Liver (tissue), 3 donors: ENCODE results near the gene ANKRD10.

Source experiments
- CTCF ChIP-seq: fragments of 150-350 bp; IDR thresholded peaks from 2 replicates; pipeline ENCODE4 v1.5.1; 2017; ENCODE audit warnings: improper control_type of control experiment, low read depth, low read length; ENCODE audit not compliant: missing input control
- EGR1 ChIP-seq, 2 donors: IDR thresholded peaks; 2 replicates each; pipeline ENCODE4 v1.6.1; 2016 to 2018; ENCODE audit warnings: antibody characterized with exemption in 2 of 2, low read depth in 2 of 2
- FOXA1 ChIP-seq: IDR thresholded peaks from 2 replicates; pipeline ENCODE4 v1.6.1; 2016; ENCODE audit warnings: antibody characterized with exemption
- GABPA ChIP-seq, 2 donors: IDR thresholded peaks in 1 of 2; conservative IDR thresholded peaks in 1 of 2; 2 replicates each; pipeline ENCODE4 v1.6.1; 2016; ENCODE audit warnings: antibody characterized with exemption in 2 of 2, mild to moderate bottlenecking in 1 of 2, moderate library complexity in 1 of 2
- JUND ChIP-seq, 2 donors: IDR thresholded peaks; 2 replicates each; pipeline ENCODE4 v1.6.1; 2016; ENCODE audit warnings: antibody characterized with exemption in 2 of 2
- NR2F2 ChIP-seq: IDR thresholded peaks from 2 replicates; pipeline ENCODE4 v1.6.1; 2016; ENCODE audit warnings: antibody characterized with exemption
- RAD21 ChIP-seq, 2 donors: IDR thresholded peaks; 2 replicates each; pipeline ENCODE4 v1.6.1; 2016; ENCODE audit warnings: antibody characterized with exemption in 2 of 2, mild to moderate bottlenecking in 2 of 2
- REST ChIP-seq: IDR thresholded peaks from 2 replicates; pipeline ENCODE4 v1.6.1; 2016; ENCODE audit warnings: antibody characterized with exemption, mild to moderate bottlenecking
- RXRA ChIP-seq, 2 donors: IDR thresholded peaks; 2 replicates each; pipeline ENCODE4 v1.6.1; 2017 to 2018; ENCODE audit warnings: antibody characterized with exemption in 2 of 2, mild to moderate bottlenecking in 1 of 2
- SP1 ChIP-seq: IDR thresholded peaks from 2 replicates; pipeline ENCODE4 v1.6.1; 2018; ENCODE audit warnings: antibody characterized with exemption, mild to moderate bottlenecking
- TAF1 ChIP-seq: conservative IDR thresholded peaks from 2 replicates; pipeline ENCODE4 v1.6.1; 2016; ENCODE audit warnings: antibody characterized with exemption, mild to moderate bottlenecking
- YY1 ChIP-seq: IDR thresholded peaks from 2 replicates; pipeline ENCODE4 v1.6.1; 2016; ENCODE audit warnings: antibody characterized with exemption, mild to moderate bottlenecking
- TF ChIP-seq, protein P1 (sequence below): IDR thresholded peaks from 2 replicates; pipeline ENCODE4 v1.6.1; 2016; ENCODE audit warnings: antibody characterized with exemption
- TF ChIP-seq, protein P2 (sequence below): IDR thresholded peaks from 2 replicates; pipeline ENCODE4 v1.6.1; 2016; ENCODE audit warnings: antibody characterized with exemption
- donor health status: healthy.
- donor health status: healthy.

DNA sequence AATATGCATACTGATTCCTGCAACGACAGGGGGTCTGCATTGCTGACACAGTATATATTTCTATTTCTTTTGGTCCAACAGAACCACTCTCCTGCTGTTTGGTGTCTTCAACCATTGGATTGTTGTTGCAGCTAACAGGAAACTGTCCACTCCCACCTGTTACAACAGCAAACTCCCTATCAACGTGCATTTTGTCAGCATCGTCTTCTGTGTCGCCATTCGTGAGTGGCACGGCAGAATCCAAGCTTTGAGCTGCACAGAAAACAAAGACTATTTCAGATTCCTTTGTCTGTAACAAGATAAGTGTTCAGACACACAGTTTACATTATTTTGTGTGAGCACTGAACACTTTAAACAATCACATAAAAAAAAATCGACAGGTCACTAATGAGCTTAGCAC is 31.3 kb downstream of the ANKRD10 start:
- TF ChIP-seq CTCF (no peak), RAD21 (IDR thresholded peaks at IDR 0.05) (no peak), NR2F2 (no peak), EGR1 (IDR thresholded peaks at IDR 0.05; ENCODE audit: low read depth in 2 of 2) (no peak), JUND (IDR thresholded peaks at IDR 0.05) (no peak), REST (no peak), GABPA (IDR thresholded peaks at IDR 0.05 in 1 of 2, conservative IDR thresholded peaks at IDR 0.05 in 1 of 2) (no peak), FOXA1 (no peak), TAF1 (no peak), RXRA (IDR thresholded peaks at IDR 0.05) (no peak), SP1 (no peak), YY1 (no peak)
- TF ChIP-seq, protein P1, sequence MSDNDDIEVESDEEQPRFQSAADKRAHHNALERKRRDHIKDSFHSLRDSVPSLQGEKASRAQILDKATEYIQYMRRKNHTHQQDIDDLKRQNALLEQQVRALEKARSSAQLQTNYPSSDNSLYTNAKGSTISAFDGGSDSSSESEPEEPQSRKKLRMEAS: no peak
- TF ChIP-seq, protein P2, sequence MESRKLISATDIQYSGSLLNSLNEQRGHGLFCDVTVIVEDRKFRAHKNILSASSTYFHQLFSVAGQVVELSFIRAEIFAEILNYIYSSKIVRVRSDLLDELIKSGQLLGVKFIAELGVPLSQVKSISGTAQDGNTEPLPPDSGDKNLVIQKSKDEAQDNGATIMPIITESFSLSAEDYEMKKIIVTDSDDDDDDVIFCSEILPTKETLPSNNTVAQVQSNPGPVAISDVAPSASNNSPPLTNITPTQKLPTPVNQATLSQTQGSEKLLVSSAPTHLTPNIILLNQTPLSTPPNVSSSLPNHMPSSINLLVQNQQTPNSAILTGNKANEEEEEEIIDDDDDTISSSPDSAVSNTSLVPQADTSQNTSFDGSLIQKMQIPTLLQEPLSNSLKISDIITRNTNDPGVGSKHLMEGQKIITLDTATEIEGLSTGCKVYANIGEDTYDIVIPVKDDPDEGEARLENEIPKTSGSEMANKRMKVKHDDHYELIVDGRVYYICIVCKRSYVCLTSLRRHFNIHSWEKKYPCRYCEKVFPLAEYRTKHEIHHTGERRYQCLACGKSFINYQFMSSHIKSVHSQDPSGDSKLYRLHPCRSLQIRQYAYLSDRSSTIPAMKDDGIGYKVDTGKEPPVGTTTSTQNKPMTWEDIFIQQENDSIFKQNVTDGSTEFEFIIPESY: no peak
